Body of pancreas (tissue), 4 donors: ENCODE measurements around the gene LRRC15. TPM values are rescaled to one million over a fixed set of nuclear protein-coding genes. Genes with fewer than 3 reads are reported as not detected.

Experiments used
- ATAC-seq: fragments of 150-250 bp; one replicate; pipeline ENCODE4 v1.9.1; 2016
- DNase-seq, 4 donors: peaks; one replicate each; pipeline ENCODE4 v3.0.0-alpha.2; 2019
- H3K27ac ChIP-seq, 4 donors: fragments of 200-600 bp; sonication (generic); 1 replicate in 3 of 4; 2 replicates in 1 of 4; pipeline versions ENCODE4 v1.5.1 to v1.6.1; 2016 to 2019; ENCODE audit warnings: mild to moderate bottlenecking in 1 of 4, mixed read lengths in 1 of 4, moderate library complexity in 1 of 4
- H3K27me3 ChIP-seq, 2 donors: fragments of 200-600 bp; sonication (generic); one replicate each; pipeline ENCODE4 v1.6.0; 2016; ENCODE audit warnings: mild to moderate bottlenecking in 1 of 2
- H3K36me3 ChIP-seq, 2 donors: fragments of 200-600 bp; sonication (generic); replicated peaks in 1 of 2; 2 replicates each; pipeline ENCODE4 v1.5.1; 2016; ENCODE audit warnings: low read depth in 2 of 2; ENCODE audit not compliant: insufficient read depth in 1 of 2
- H3K4me1 ChIP-seq: fragments of 200-600 bp; sonication (generic); one replicate; pipeline ENCODE4 v1.6.0; 2016
- H3K4me3 ChIP-seq, 2 donors: fragments of 200-600 bp; sonication (generic); 1 replicate in 1 of 2; 2 replicates in 1 of 2; pipeline ENCODE4 v1.5.1; 2016 to 2019
- H3K9me3 ChIP-seq, 3 donors: fragments of 200-600 bp; sonication (generic); 1 replicate in 2 of 3; 2 replicates in 1 of 3; pipeline ENCODE4 v1.5.1; 2016
- CTCF ChIP-seq, 7 experiments: fragments of 450-650 bp in 4 of 7; fragments of 200-600 bp in 3 of 7; sonication (generic) in 3 of 7; IDR thresholded peaks; one replicate each; pipeline ENCODE4 v1.5.1; 2016 to 2019; ENCODE audit warnings: antibody characterized with exemption in 7 of 7
- POLR2A ChIP-seq, 3 donors: fragments of 450-650 bp; IDR thresholded peaks; one replicate each; pipeline ENCODE4 v1.6.1; 2016; ENCODE audit warnings: antibody characterized with exemption in 3 of 3, mild to moderate bottlenecking in 2 of 3
- WGBS, 2 donors: methylation state at CpG; one replicate each; pipeline ENCODE4 v1.1.5; 2017; 5-methylcytosine and 5-hydroxymethylcytosine counted together
- intact Hi-C: fragments of 100-400 bp; cut with DNase I; formaldehyde crosslinking; loops from one replicate; pipeline ENCODE4 v1.15.1; 2023
- total RNA-seq, 2 donors: library from RNA; depleted of rRNA; stranded (reverse); fragments of >200 nt; gene quantifications; one replicate each; pipeline ENCODE4 v1.1.0, GENCODE V29; 2016

Gene LRRC15
- total RNA-seq, 2 donors from 2014 or later, result 0.26 TPM; not detected in 1

- no peaks in the 10 kb centered on the region for H3K9me3 ChIP-seq
- TF ChIP-seq POLR2A (IDR thresholded peaks at IDR 0.05) (no peak), CTCF (IDR thresholded peaks at IDR 0.05) (no peak)
- no peaks in the 10 kb centered on the region for H3K36me3 ChIP-seq
- no peak overlapping the region for H3K4me3 ChIP-seq
- no peaks in the 10 kb centered on the region for H3K4me1 ChIP-seq
- 91% methylated on average over 8 of the region's 8 CpGs for WGBS, 2 donors
- H3K27ac ChIP-seq, result no peak overlapping the region
- ATAC-seq (no peak), DNase-seq (no peak)
- no peaks in the 10 kb centered on the region for H3K27me3 ChIP-seq
- intact Hi-C loops, result no loop called here
Observed at GRCh38 chr3:194387926-194388418, 18.4 kb upstream of the LRRC15 start.

GRCh38 chr3:194387276-194387675, 17.7 kb upstream of the LRRC15 start:
- ATAC-seq (no peak), DNase-seq (peak in 1 of 4 donors; percentile 4)
- Histone ChIP-seq H3K27ac (no peak overlapping the region), H3K4me1 (no peaks in the 10 kb centered on the region), H3K36me3 (no peaks in the 10 kb centered on the region), H3K9me3 (no peaks in the 10 kb centered on the region), H3K4me3 (no peak overlapping the region), H3K27me3 (no peaks in the 10 kb centered on the region)
- 82 to 87% methylated on average over 1 to 6 of the region's 6 CpGs for WGBS, 2 donors
- TF ChIP-seq CTCF (IDR thresholded peaks at IDR 0.05) (no peak), POLR2A (IDR thresholded peaks at IDR 0.05) (no peak)
- intact Hi-C loops, result no loop called here

- Histone ChIP-seq H3K4me1 (peaks cover 1% of the 10 kb centered on the region), H3K9me3 (no peaks in the 10 kb centered on the region), H3K27me3 (no peaks in the 10 kb centered on the region), H3K4me3 (no peak overlapping the region), H3K27ac (no peak overlapping the region), H3K36me3 (no peaks in the 10 kb centered on the region)
- TF ChIP-seq CTCF (IDR thresholded peaks at IDR 0.05), result no peak
- TF ChIP-seq POLR2A (IDR thresholded peaks at IDR 0.05), result no peak
- intact Hi-C loops, result no loop called here
- WGBS, 2 donors, result 43 to 56% methylated on average over 7 of the region's 7 CpGs
- DNase-seq, result peak in 1 of 4 donors; percentile 1
- ATAC-seq, result no peak
Observed at GRCh38 chr3:194386648-194387047, 17.1 kb upstream of the LRRC15 start.

GRCh38 chr3:194386066-194386465, 16.5 kb upstream of the LRRC15 start:
- no peak overlapping the region for H3K4me3 ChIP-seq
- 76 to 88% methylated on average over 15 of the region's 15 CpGs for WGBS, 2 donors
- no peak overlapping the region for H3K27ac ChIP-seq
- H3K4me1 ChIP-seq, result peaks cover 6% of the 10 kb centered on the region
- intact Hi-C loops, result no loop called here
- no peaks in the 10 kb centered on the region for H3K9me3 ChIP-seq
- TF ChIP-seq CTCF (IDR thresholded peaks at IDR 0.05) (no peak), POLR2A (IDR thresholded peaks at IDR 0.05) (no peak)
- H3K36me3 ChIP-seq, result no peaks in the 10 kb centered on the region
- ATAC-seq, result no peak
- no peaks in the 10 kb centered on the region for H3K27me3 ChIP-seq
- DNase-seq, result peak in 1 of 4 donors; percentile 4

- 78% methylated on average over 10 to 12 of the region's 12 CpGs for WGBS, 2 donors
- intact Hi-C loops, result no loop called here
- no peak for ATAC-seq
- peaks cover 6% of the 10 kb centered on the region for H3K4me1 ChIP-seq
- H3K4me3 ChIP-seq, result no peak overlapping the region
- peaks cover 0 to 4% of the 10 kb centered on the region in 2 donors for H3K27me3 ChIP-seq
- no peaks in the 10 kb centered on the region for H3K36me3 ChIP-seq
- no peaks in the 10 kb centered on the region for H3K9me3 ChIP-seq
- TF ChIP-seq CTCF (IDR thresholded peaks at IDR 0.05) (no peak), POLR2A (IDR thresholded peaks at IDR 0.05) (no peak)
- no peak overlapping the region for H3K27ac ChIP-seq
- peak in 1 of 4 donors; percentile 4 for DNase-seq
Observed at GRCh38 chr3:194384569-194385001, 15.0 kb upstream of the LRRC15 start.
